HG02938 (cell line): ENCODE measurements around the gene CNGB1.
"Not testable (repeated sequence)": the region's sequence is repeated elsewhere in the genome, so short reads cannot be mapped to it uniquely, and the experiment has no call there.

Source experiments
- ATAC-seq: cut with Tn5 transposase; IDR thresholded peaks from one replicate; pipeline ENCODE4 v1.9.1; 2021; ENCODE audit warnings: mild to moderate bottlenecking, moderate library complexity; ENCODE audit not compliant: unreplicated experiment

The CNGB1 gene

GRCh38 chr16:57956270-57956808, 14.6 kb downstream of the CNGB1 start:
- ATAC-seq: no peak

GRCh38 chr16:57955572-57956188, 15.2 kb downstream of the CNGB1 start:
- no peak for ATAC-seq

- no peak for ATAC-seq
Observed at GRCh38 chr16:57953857-57954256, 17.1 kb downstream of the CNGB1 start.

GRCh38 chr16:57952909-57953308, 18.0 kb downstream of the CNGB1 start:
- no peak for ATAC-seq

DNA sequence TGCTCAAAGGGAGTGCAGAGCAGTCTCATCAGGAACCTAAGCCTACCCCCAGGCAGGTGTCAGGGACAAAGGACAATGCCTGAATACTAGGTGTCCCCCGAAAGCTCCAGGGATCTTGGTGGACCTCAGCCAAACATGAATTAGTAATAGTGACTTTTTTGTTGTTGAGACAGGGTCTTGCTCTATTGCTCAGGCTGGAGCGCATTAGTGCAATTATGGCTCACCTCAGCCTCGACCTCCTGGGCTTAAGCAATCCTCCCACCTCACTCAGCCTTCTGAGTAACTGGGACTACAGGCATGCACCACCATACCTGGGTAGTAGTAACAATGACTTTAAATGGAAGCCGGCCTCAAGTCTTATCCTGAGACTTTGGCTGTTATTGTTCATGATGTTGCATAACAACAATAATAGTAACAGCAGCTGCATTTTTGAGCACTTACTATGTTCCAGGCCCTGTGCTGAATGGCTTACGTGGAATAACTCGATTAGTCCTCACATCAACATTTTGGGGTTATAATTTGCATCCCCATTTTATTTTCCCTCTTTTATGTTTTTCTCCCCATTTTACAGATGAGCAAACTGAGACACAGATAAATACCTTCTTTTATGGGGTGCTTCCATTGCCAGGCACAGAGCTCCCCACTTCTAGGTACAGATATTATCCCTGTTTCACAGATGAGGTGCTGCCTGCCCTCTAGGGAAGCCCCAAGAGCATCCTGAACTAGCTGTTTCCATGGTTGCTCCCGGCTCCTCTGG, 19.5 kb downstream of the CNGB1 start:
- ATAC-seq: no peak

- no peak for ATAC-seq
Observed at GRCh38 chr16:57950382-57950781, 20.5 kb downstream of the CNGB1 start.

DNA sequence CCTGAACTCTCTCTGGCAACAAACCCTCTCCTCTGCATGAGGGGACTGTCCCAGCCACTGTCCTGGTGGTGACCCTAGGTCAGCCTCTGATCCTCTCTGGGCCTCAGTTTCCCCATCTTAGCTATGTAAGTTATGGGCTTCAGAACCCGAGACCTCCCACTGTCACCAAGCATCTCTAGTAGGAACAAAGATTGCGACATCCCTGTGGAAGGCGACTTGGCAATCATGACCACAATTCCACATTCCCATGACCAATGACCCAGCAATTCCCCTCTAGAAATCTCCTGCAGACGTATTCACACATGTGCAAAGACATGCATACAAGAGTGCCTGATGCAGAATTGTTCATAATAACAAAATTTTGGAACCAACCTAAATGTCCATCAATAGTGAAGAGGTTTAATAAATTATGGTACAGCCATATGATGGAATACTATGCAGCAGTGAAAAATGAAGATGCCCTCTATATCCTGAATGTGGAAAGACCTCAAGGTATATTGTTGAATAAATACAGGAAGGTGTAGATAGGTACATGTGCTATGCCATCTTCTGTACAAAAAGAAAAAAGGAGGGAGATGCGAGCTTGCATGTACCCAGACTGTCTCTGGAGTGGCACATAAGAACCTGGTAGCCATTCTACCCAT, 21.2 kb downstream of the CNGB1 start:
- ATAC-seq: no peak

DNA sequence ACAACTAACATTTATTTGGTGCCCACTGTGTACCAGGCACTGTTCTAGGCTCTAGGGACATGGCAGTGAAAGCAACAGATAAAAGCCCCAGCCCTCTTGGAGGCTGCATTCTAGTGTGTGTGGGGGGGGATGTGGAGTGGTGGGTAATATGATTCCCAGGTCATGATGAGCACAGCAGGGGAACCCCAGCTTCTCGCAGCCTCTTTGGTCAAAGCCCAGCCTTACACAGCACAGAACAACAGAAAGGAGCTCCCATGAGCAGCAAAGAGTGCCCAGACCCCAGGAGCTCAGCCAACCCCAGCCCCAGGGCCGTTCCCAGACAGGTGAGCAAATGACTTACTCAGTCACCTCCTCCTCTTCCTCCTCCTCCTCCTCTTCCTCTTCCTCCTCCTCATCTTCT, 21.9 kb downstream of the CNGB1 start:
- ATAC-seq: no peak

DNA sequence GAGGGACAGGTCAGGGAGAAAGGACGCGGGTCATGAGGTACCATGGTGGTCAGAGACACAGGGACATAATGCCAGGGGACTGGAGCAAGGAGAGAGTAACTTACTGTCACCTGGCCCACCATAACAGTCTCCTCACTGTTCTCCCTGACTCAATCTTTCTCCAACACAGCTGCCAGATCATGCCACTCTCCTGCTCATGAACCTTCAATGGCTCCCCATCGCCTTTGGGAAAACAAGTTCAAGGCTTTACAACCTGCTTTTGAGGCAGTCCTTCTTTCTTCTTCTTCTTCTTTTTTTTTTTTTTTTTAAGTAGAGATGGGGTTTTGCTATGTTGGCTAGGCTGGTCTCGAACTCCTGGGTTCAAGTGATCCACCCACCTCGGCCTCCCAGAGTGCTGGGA, 22.9 kb downstream of the CNGB1 start:
- no peak for ATAC-seq

GRCh38 chr16:57947261-57947660, 23.7 kb downstream of the CNGB1 start:
- no peak for ATAC-seq

DNA sequence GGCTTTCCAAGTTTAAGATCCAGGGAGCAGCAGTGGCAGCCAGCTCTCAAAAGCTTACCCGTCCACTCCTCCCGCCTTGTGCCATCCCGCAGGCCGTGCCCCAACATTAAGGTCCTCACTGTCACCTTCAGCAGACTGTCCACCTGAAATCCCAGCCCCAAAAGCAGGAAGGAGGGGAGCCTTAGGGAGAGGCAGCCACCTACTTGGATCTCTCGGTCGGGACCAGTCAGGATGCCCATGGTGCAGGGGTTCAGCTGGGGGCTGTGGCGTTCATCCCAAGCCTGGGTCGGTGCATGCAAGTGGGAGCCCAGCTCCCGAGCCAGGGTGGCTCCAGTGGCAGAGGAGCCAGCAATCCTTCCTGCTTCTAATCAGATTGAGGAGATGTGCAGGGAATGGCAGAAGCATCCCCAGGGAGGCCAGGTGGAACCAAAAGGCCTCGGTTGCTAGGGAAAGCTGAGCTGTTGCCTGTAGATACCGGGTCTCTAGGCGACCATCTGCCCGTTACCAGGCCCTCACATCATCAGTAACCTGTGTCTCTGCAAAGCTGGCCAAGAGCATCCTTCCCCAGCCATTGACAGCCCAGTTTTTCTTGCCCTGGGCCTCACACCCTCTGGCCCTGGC, 24.6 kb downstream of the CNGB1 start:
- ATAC-seq: no peak

DNA sequence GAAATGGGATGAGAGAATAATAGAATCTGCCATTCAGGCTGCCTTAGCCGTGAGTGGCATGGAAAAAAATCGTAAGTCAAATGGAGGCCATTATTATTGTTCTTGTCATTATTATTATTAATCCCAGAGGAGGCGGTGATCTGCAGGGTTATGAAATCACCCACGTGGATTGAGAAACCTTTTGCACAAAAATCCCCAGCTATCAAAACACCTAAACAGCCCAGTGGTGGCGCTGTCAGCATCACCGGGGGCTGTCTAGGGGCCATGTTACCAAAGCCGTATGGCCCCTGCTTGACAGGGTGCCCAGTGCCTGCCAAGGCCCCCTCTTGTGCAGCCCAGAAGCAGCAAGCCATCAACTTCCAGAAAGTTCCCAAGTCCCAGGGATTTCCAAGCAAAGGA, 25.2 kb downstream of the CNGB1 start:
- no peak for ATAC-seq

- ATAC-seq: no peak
Observed at GRCh38 chr16:57944970-57945739, 25.8 kb downstream of the CNGB1 start.

DNA sequence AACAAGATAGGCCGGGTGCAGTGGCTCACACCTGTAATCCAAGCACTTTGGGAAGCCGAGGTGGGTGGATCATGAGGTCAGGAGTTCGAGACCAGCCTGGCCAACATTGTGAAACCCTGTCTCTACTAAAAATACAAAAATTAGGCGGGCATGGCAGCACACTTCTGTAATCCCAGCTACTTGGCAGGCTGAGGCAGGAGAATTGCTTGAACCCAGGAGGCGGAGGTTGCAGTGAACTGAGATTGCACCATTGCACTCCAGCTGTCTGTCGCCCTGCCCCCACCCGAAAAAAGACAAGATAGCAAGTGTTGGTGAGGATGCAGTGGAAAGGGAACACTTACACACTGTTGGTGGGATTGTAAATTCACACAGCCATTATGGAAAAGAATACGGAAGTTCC, 27.5 kb downstream of the CNGB1 start:
- ATAC-seq: not testable (repeated sequence)

- ATAC-seq: not testable (repeated sequence)
Observed at GRCh38 chr16:57941901-57942300, 29.0 kb downstream of the CNGB1 start.

DNA sequence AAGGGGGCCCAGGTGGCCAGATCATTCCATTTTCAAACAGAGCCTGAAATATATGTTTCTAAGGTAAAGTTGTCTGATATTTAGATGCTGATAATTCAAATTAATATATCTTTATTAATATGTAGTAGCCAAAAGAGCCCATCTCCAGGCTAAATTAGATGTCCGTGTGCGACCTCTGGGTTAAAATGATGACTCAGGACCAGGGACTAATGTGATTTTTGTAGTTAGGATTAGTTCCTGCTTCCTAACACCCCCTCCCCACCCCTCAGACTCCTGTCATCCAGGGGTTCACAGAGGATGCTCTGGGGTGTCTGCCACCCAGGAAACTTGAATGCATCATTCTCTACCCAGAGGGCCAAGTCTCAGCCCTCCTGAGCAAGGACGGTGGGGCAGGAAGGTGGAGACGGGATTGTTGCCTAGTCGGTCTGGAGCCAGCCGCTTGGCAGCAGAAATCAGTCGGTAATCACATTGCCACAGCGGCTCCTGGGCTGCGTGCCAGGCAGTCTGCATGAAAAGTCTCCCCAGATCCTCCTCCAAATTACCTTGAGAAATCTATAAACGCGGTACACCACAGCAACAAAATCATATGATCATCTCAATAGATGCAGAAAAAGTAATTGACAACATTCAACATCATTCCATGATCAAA, 29.8 kb downstream of the CNGB1 start:
- ATAC-seq: no peak

GRCh38 chr16:57940382-57940966, 30.5 kb downstream of the CNGB1 start:
- ATAC-seq: no peak

GRCh38 chr16:57939872-57940224, 31.1 kb downstream of the CNGB1 start:
- no peak for ATAC-seq

DNA sequence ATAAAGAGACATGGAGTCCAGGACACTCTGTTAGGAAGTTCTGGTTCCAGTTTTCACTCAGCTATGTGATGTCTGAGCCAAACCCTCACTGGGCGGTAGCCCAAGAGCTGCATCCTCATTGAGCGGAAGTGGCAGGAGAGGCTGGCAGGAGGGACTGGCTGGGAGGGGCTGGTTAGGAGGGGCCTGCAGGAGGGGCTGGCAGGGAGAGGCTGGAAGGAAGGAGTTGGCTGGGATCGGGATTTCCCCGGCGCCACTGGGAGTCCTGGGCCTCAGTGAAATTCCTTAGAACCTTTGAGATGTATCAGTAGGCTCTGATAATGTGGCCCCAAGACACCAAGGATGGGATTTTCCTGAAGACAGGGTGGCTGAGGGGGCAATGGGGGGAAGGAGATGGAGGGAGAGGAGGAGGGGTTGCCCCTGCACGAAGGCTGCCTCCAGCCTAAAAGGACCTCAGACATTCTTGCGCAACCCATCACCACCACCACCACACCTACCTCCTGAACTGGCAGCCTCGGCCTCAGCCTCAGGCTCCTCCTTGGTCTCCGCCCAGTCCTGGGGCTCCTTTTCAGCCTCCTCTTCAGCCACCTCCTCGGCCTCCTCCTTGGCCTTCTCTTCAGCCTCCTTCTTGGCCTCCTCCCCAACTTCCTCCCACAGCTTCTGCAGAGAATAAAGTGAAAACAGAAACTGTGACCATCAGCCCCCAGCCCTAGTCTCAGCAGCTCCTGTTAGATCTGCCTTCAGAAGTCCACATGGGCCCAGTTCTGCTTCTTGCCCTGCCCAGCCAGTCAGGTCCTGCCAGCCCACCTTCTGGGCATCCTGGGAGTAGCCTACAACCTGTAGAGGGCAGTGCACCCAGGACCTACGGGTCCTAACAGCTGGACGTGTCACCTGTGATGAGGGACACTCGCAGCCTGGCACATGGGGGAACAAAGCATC, 31.7 kb downstream of the CNGB1 start:
- ATAC-seq: no peak
